Measurements from ENCODE around the gene SMIM38. TPM values are rescaled to one million over a fixed set of nuclear protein-coding genes. Genes with fewer than 3 reads are reported as not detected.

Gene SMIM38
- total RNA-seq, 2 donors from 2014 or later = 2.3 to 5.5 TPM

GRCh38 chr11:69201066-69201365 lies 45.3 kb downstream of the SMIM38 start:
- H3K4me3 Mint-ChIP-seq = no peak overlapping the region
- peaks cover 10% of the 10 kb centered on the region for H3K4me1 Mint-ChIP-seq (ENCODE audit: low read depth)
- H3K36me3 Mint-ChIP-seq (ENCODE audit: insufficient read depth in 2 of 2) = no peaks in the 10 kb centered on the region
- no peak for ATAC-seq (replicated peaks in 1 of 2)
- H3K27ac Mint-ChIP-seq = no peak overlapping the region
- no peak for DNase-seq
- peaks cover 10% of the 10 kb centered on the region for H3K27me3 Mint-ChIP-seq (ENCODE audit: low read depth)
- no peaks in the 10 kb centered on the region for H3K9me3 Mint-ChIP-seq

- H3K9me3 Mint-ChIP-seq = no peaks in the 10 kb centered on the region
- peaks cover 13% of the 10 kb centered on the region for H3K27me3 Mint-ChIP-seq (ENCODE audit: low read depth)
- H3K4me1 Mint-ChIP-seq (ENCODE audit: low read depth) = peaks cover 10% of the 10 kb centered on the region
- no peak for DNase-seq
- ATAC-seq (replicated peaks in 1 of 2) = no peak
- H3K36me3 Mint-ChIP-seq (ENCODE audit: insufficient read depth in 2 of 2) = no peaks in the 10 kb centered on the region
- no peak overlapping the region for H3K27ac Mint-ChIP-seq
- no peak overlapping the region for H3K4me3 Mint-ChIP-seq
Observed at GRCh38 chr11:69201764-69202370, 46.1 kb downstream of the SMIM38 start.

DNA sequence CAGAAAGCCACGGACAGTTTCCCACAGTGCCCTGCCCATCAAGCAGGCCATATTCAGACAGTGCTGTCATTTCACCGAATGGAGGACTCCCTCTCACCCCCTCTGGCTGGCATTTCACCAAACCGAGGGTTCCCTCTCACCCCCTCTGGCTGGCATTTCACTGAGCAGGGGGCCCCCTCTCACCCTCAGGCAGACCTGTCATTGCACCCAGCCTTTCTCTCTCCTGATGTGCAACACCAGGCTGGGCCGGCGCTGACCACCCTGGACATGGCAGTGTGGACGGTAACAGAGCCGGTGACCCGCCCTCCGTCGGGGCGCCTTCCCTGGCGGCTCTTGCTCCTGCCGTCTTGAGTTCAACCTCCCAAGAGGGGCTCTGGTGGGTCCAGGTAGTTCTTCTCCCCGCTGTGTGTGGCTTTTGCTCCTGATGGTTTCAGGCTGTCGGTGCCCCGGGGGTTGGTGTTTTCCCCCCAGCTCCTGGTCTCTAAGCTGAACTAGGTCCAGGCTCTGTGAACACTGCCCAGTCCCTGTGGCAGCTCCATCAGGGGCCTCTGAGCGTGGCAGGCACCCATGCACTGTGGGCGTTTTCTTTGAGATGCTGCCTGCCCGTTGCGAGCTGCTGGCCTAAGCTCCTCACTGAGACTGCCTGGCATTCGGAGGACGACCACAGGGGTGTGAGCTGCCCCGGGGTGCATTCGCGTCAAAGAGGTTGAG lies 46.9 kb downstream of the SMIM38 start:
- H3K27ac Mint-ChIP-seq = no peak overlapping the region
- H3K36me3 Mint-ChIP-seq (ENCODE audit: insufficient read depth in 2 of 2) = no peaks in the 10 kb centered on the region
- no peak for ATAC-seq (replicated peaks in 1 of 2)
- H3K27me3 Mint-ChIP-seq (ENCODE audit: low read depth) = peaks cover 16% of the 10 kb centered on the region
- H3K4me3 Mint-ChIP-seq = no peak overlapping the region
- no peaks in the 10 kb centered on the region for H3K9me3 Mint-ChIP-seq
- H3K4me1 Mint-ChIP-seq (ENCODE audit: low read depth) = peaks cover 10% of the 10 kb centered on the region
- DNase-seq = no peak

- Mint-ChIP-seq H3K27ac (no peak overlapping the region), H3K4me3 (no peak overlapping the region), H3K4me1 (ENCODE audit: low read depth) (peaks cover 10% of the 10 kb centered on the region), H3K9me3 (peaks cover 0 to 2% of the 10 kb centered on the region in 2 donors), H3K27me3 (ENCODE audit: low read depth) (peaks cover 16% of the 10 kb centered on the region), H3K36me3 (ENCODE audit: insufficient read depth in 2 of 2) (no peaks in the 10 kb centered on the region)
- no peak for ATAC-seq (replicated peaks in 1 of 2)
- no peak for DNase-seq
Observed at GRCh38 chr11:69203381-69203780, 47.6 kb downstream of the SMIM38 start.

GRCh38 chr11:69203901-69204245 lies 48.1 kb downstream of the SMIM38 start:
- ATAC-seq (replicated peaks in 1 of 2) (no peak), DNase-seq (no peak)
- Mint-ChIP-seq H3K36me3 (ENCODE audit: insufficient read depth in 2 of 2) (no peaks in the 10 kb centered on the region), H3K4me1 (ENCODE audit: low read depth) (peaks cover 10% of the 10 kb centered on the region), H3K27me3 (ENCODE audit: low read depth) (peaks cover 15% of the 10 kb centered on the region), H3K4me3 (no peak overlapping the region), H3K27ac (no peak overlapping the region), H3K9me3 (peaks cover 0 to 3% of the 10 kb centered on the region in 2 donors)

GRCh38 chr11:69204246-69204940 lies 48.7 kb downstream of the SMIM38 start:
- H3K27ac Mint-ChIP-seq = no peak overlapping the region
- H3K36me3 Mint-ChIP-seq (ENCODE audit: insufficient read depth in 2 of 2) = no peaks in the 10 kb centered on the region
- peaks cover 0 to 3% of the 10 kb centered on the region in 2 donors for H3K9me3 Mint-ChIP-seq
- peaks cover 5% of the 10 kb centered on the region for H3K4me1 Mint-ChIP-seq (ENCODE audit: low read depth)
- H3K27me3 Mint-ChIP-seq (ENCODE audit: low read depth) = peaks cover 9% of the 10 kb centered on the region
- DNase-seq (no peak), ATAC-seq (replicated peaks in 1 of 2) (no peak)
- no peak overlapping the region for H3K4me3 Mint-ChIP-seq

DNA sequence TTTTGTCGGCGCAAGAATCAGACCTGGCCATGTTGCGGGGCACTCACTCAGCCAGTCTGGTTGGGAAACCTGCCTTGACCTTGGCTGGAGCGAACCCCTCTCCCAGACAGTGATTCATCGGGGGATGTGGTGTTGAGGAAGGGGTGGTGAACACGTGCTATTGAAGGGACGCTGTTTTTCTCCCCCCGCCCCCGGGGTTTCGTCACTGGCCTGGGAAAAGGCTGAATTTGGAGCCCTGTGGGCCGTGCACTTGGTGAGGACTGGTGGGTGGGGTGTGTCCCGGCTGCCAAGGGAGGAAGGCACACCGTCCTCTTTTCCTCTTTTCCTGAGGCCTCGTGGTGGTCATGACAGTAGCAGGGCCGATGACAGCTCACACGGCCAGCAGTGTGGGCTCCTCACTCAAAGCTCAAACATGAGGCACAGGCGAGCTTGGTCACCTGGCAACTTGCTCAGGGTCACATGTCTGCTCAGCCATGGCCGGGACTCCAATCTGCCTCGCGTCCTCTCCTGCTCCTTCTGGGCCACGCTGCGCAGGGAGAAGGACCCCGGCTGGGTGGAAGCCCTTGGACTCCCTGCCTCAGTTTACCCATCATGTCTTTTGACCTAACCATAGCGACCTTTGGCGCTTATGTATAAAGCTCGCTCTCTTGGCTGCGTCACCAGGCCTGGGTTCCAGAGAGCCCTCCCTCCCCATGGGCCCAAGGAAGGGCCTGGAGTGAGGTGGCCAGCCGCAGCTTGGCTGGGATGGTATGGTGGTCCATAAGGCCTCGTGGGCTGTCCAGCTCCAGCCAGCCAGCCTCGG lies 49.4 kb downstream of the SMIM38 start:
- ATAC-seq (replicated peaks in 1 of 2) = no peak
- H3K27me3 Mint-ChIP-seq (ENCODE audit: low read depth) = peaks cover 7% of the 10 kb centered on the region
- H3K9me3 Mint-ChIP-seq = peaks cover 0 to 3% of the 10 kb centered on the region in 2 donors
- H3K4me1 Mint-ChIP-seq (ENCODE audit: low read depth) = no peaks in the 10 kb centered on the region
- no peak overlapping the region for H3K4me3 Mint-ChIP-seq
- no peak for DNase-seq
- H3K36me3 Mint-ChIP-seq (ENCODE audit: insufficient read depth in 2 of 2) = no peaks in the 10 kb centered on the region
- H3K27ac Mint-ChIP-seq = no peak overlapping the region

Other genes starting within 250 kb of the SMIM38 start
- gene MRGPRD, start 174.9 kb upstream of the SMIM38 start, total RNA-seq = not detected
- not detected for gene MRGPRF, start 142.7 kb upstream of the SMIM38 start, total RNA-seq
- 10 to 100 TPM; 11.7 to 17.8 TPM for gene TPCN2, start 107.0 kb upstream of the SMIM38 start, total RNA-seq
- under 1 TPM; 0.42 to 0.67 TPM for gene MYEOV, start 138.2 kb downstream of the SMIM38 start, total RNA-seq

Measured in activated T-cell treated with anti-CD3 and anti-CD28 coated beads, Interleukin-2, amount 50 U/mL, for 72 hours (primary cell).